Activated gamma-delta T cell (primary cell): Measurements from ENCODE around the gene TNK2.

ENCODE experiments used
- DNase-seq: peaks from one replicate; lab custom pipeline; 2025; lab: John Stamatoyannopoulos, UW

TNK2 gene

GRCh38 chr3:195899701-195900435, 8.5 kb downstream of the TNK2 start:
- DNase-seq, result no peak

GRCh38 chr3:195897853-195898415, 10.4 kb downstream of the TNK2 start:
- no peak for DNase-seq

GRCh38 chr3:195897081-195897852, 11.1 kb downstream of the TNK2 start:
- no peak for DNase-seq

- DNase-seq, result no peak
Observed at GRCh38 chr3:195896361-195897080, 11.8 kb downstream of the TNK2 start.

- peak; percentile 52 for DNase-seq
Observed at GRCh38 chr3:195895861-195896360, 12.4 kb downstream of the TNK2 start.

- DNase-seq, result peak; percentile 51
Observed at GRCh38 chr3:195895078-195895860, 13.1 kb downstream of the TNK2 start.

- DNase-seq, result no peak
Observed at GRCh38 chr3:195893916-195894465, 14.4 kb downstream of the TNK2 start.

GRCh38 chr3:195893516-195893915, 14.8 kb downstream of the TNK2 start:
- DNase-seq, result no peak

GRCh38 chr3:195893044-195893395, 15.3 kb downstream of the TNK2 start:
- DNase-seq, result no peak

GRCh38 chr3:195892105-195893043, 16.0 kb downstream of the TNK2 start:
- no peak for DNase-seq

GRCh38 chr3:195891431-195892104, 16.8 kb downstream of the TNK2 start:
- no peak for DNase-seq

- no peak for DNase-seq
Observed at GRCh38 chr3:195889870-195890295, 18.5 kb downstream of the TNK2 start.

- no peak for DNase-seq
Observed at GRCh38 chr3:195888981-195889869, 19.1 kb downstream of the TNK2 start.

- DNase-seq, result no peak
Observed at GRCh38 chr3:195888311-195888761, 20.0 kb downstream of the TNK2 start.

- DNase-seq, result no peak
Observed at GRCh38 chr3:195887670-195888069, 20.7 kb downstream of the TNK2 start.

- DNase-seq, result no peak
Observed at GRCh38 chr3:195886181-195887141, 21.9 kb downstream of the TNK2 start.
